Measurements from ENCODE around the gene HYAL1. TPM values are rescaled to one million over a fixed set of nuclear protein-coding genes. Genes with fewer than 3 reads are reported as not detected.

The HYAL1 gene, protein sequence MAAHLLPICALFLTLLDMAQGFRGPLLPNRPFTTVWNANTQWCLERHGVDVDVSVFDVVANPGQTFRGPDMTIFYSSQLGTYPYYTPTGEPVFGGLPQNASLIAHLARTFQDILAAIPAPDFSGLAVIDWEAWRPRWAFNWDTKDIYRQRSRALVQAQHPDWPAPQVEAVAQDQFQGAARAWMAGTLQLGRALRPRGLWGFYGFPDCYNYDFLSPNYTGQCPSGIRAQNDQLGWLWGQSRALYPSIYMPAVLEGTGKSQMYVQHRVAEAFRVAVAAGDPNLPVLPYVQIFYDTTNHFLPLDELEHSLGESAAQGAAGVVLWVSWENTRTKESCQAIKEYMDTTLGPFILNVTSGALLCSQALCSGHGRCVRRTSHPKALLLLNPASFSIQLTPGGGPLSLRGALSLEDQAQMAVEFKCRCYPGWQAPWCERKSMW
- total RNA-seq: 6.4 and 7.6 TPM in 2 replicates

GRCh38 chr3:50303013-50303815, at the start of gene HYAL1:
HYAL1 (minus strand) TSS chr3:50303574; CDS start chr3:50302956, 618 bp downstream.

DNA sequence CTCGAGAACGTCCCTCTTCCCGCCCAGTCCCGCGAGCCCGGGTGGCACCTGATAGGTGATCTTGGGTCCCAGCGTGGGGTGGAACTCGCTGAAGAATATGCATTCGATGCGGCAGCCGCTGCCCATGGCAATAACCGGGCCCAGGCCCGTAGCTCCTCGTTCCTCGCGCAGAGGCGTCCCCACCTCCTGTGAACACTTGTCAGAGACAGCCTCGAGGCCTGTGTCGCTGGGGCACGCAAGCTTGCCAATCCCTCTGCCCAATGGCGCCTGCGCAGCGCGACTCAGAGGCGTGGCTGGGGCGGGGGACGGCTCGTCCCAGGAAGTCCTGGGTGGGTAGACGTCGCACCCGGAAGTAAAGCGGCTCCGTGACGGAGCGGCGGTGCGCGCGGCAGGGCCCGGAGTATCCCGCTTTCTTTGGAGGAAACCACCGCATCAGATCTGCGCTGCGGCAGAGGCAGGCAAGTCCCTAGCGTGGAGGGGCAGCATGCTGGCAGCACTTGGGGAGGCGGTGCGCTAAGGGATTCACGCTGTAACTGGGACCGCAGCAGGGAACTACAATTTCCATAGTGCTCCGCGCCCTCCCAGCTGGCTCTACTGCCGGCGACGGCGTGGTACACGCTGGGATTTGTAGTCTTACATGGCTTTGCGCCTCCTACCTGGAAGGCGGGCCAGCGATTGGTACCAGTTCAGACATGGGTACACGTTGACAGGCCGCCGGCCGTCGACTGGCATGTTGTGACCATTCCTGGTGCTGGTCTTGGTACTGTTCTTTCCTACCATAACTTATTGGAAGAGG, 47.4 kb upstream of the HYAL1 start, which contains the start of the genes CYB561D2 and NPRL2:
TSS of gene CYB561D2 (plus strand) at position 336 of the 796 bp plus-strand sequence. CDS start 572 bp downstream, outside the sequence.
TSS of gene NPRL2 (minus strand) at position 249 of the 796 bp plus-strand sequence. CDS start at position 126, 123 bp downstream.

GRCh38 chr3:50345586-50346234, 42.3 kb upstream of the HYAL1 start, which contains the start of gene ZMYND10:
ZMYND10 (minus strand) TSS chr3:50345732; CDS start chr3:50345579, 153 bp downstream.

DNA sequence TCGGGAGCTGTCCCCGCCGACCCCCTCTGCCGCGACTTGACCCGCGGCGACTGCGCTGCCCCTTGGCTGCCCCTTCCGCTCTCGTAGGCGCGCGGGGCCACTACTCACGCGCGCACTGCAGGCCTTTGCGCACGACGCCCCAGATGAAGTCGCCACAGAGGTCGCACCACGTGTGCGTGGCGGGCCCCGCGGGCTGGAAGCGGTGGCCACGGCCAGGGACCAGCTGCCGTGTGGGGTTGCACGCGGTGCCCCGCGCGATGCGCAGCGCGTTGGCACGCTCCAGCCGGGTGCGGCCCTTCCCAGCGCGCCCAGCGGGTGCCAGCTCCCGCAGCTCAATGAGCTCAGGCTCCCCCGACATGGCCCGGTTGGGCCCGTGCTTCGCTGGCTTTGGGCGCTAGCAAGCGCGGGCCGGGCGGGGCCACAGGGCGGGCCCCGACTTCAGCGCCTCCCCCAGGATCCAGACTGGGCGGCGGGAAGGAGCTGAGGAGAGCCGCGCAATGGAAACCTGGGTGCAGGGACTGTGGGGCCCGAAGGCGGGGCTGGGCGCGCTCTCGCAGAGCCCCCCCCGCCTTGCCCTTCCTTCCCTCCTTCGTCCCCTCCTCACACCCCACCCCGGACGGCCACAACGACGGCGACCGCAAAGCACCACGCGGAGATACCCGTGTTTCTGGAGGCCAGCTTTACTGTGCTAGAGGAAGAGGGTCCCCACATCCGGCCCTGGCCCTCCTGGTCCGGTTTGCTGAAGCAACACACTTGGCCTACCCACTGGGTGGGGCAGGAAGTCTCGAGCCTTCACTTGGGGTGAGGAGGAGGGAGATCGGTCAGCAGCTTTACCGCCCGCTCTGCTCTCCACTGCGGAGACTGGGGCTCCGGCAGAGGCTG, 37.3 kb upstream of the HYAL1 start, which contains the start of gene RASSF1:
TSS of gene RASSF1 (minus strand) at position 389 of the 882 bp plus-strand sequence. CDS start at position 358, 31 bp downstream.

GRCh38 chr3:50327943-50328691, 24.7 kb upstream of the HYAL1 start, which contains the start of gene TUSC2:
TUSC2 (minus strand) TSS chr3:50328223; CDS start chr3:50328099, 124 bp downstream.

DNA sequence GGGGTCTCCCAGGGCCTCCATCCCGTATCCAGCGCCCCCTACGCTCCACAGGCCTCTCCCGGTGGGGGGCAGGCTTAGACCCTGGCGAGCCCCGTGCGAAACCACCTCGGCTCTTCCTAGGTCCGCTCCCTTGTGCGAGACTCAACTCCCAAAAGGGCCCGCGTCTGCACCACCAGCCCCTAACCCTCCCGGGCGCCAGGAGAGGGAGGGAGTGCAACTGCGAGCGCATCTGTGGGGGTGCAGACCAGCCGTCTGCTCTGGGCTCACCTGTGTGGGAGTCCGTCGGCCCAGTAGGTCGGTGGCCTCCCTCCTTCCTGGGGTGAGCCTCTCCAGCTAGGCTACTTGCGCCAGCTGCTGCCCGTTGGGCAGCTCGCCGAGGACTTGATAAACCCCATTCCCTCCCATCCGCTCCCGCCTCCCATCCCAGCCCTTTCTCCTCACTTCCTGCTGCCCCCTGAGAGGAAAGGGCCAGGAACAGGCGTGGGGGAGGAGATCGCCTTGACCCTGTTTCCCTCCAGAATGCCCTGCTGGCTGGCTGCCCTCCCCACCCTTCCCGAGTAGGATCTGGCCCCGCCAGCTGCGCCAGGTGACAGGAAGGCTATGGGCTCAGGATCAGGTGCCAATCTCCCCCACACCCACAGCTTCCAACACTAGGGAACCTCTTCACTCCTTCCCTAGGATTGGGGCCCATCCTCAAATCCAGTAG, 19.2 kb upstream of the HYAL1 start, which contains the start of gene HYAL2:
TSS of gene HYAL2 (minus strand) at position 360 of the 706 bp plus-strand sequence. CDS start 2,256 bp downstream, outside the sequence.

GRCh38 chr3:50298836-50299637, 4.3 kb downstream of the HYAL1 start, which contains the start of the genes HYAL3 and NAA80:
HYAL3 (minus strand) TSS chr3:50299405; CDS start chr3:50295602, 3,803 bp downstream.
NAA80 (minus strand) TSS chr3:50299405; CDS start chr3:50297463, 1,942 bp downstream.

DNA sequence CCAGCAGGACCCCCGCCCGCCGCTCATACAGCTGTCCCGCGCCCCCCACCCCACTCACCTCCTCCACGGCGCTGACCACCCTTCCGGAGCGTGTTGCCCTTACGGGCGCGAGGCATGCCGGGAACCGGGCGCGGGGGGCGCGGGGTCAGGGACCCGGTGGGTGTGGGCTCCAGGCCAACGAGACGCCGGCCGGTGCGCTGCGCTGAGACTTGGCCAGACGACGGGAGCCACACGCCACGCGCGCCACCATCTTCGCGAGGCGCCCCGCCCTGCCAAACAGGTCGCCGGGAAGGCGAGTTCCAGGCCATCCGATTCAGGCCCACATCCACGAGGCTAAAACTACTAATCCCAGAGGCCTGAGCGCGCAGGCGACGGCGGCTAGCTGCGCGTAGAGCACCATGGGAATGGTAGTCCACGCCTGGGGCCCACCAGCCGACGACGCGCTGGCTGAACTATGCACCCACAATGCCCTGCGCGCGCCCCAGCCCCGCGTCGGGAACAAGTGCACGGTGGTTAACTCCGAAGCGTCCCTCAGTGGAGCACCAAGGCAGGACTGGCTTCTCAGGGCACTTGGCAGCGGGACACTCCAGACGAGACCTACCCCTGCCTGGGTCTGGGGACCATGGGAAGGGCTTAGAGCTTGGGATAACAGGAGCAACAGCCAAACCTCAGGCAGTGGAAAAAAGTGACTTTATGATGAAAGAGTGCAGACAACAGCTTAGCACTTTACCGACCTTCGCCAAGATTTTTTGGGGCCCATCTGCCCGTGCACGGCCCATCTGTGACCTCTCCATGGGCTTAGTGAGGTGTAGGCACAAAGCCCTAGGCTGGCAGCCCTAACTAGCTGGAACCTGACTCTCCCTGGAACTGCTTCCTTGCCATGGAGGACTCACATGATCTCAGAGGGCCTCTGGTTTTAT, 11.0 kb downstream of the HYAL1 start, which contains the start of gene IFRD2:
TSS of gene IFRD2 (minus strand) at position 271 of the 920 bp plus-strand sequence. CDS start at position 116, 155 bp downstream.

GRCh38 chr3:50278880-50279224, 24.5 kb downstream of the HYAL1 start, which contains the start of gene LSMEM2:
LSMEM2 (plus strand) TSS chr3:50279087; CDS start chr3:50279114, 27 bp downstream.

GRCh38 chr3:50268703-50269451, 34.5 kb downstream of the HYAL1 start, which contains the start of gene SEMA3B:
SEMA3B (plus strand) TSS chr3:50269147; CDS start chr3:50269241, 94 bp downstream.

Other genes with a start within 250 kb of the HYAL1 start
- gene RBM5, start 214.7 kb downstream of the HYAL1 start, total RNA-seq: 127 and 181 TPM in 2 replicates
- gene SEMA3F, start 148.2 kb downstream of the HYAL1 start, total RNA-seq: 13.5 and 14.2 TPM in 2 replicates
- gene GNAT1, start 112.0 kb downstream of the HYAL1 start, total RNA-seq: not detected in 2 replicates
- gene SLC38A3, start 98.3 kb downstream of the HYAL1 start, total RNA-seq: under 0.01 and 0.17 TPM in 2 replicates
- 332 and 397 TPM in 2 replicates for gene GNAI2, start 67.4 kb downstream of the HYAL1 start, total RNA-seq
- 0.54 and 0.86 TPM in 2 replicates for gene SEMA3B, start 34.4 kb downstream of the HYAL1 start, total RNA-seq
- gene LSMEM2, start 24.5 kb downstream of the HYAL1 start, total RNA-seq: not detected in 2 replicates
- 78.2 and 93.9 TPM in 2 replicates for gene IFRD2, start 11.1 kb downstream of the HYAL1 start, total RNA-seq
- 15.0 and 19.0 TPM in 2 replicates for gene HYAL3, start 4.2 kb downstream of the HYAL1 start, total RNA-seq
- 3.7 and 5.1 TPM in 2 replicates for gene NAA80, start 4.2 kb downstream of the HYAL1 start, total RNA-seq
- gene HYAL2, start 19.2 kb upstream of the HYAL1 start, total RNA-seq: 413 and 447 TPM in 2 replicates
- gene TUSC2, start 24.6 kb upstream of the HYAL1 start, total RNA-seq: 20.5 and 23.8 TPM in 2 replicates
- gene RASSF1, start 37.3 kb upstream of the HYAL1 start, total RNA-seq: 15.3 and 24.7 TPM in 2 replicates
- under 0.01 and 0.11 TPM in 2 replicates for gene ZMYND10, start 42.2 kb upstream of the HYAL1 start, total RNA-seq
- 13.2 and 14.1 TPM in 2 replicates for gene NPRL2, start 47.2 kb upstream of the HYAL1 start, total RNA-seq
- gene CYB561D2, start 47.3 kb upstream of the HYAL1 start, total RNA-seq: 13.6 and 17.6 TPM in 2 replicates
- 30.0 and 35.7 TPM in 2 replicates for gene TMEM115, start 55.9 kb upstream of the HYAL1 start, total RNA-seq
- under 0.01 TPM in 1 of 2 replicates, not detected in the other for gene CACNA2D2, start 200.1 kb upstream of the HYAL1 start, total RNA-seq

All from dermis lymphatic vessel endothelial cell (primary cell).